ENCODE measurements around the gene SLC22A12.
"Not testable (repeated sequence)": the region's sequence is repeated elsewhere in the genome, so short reads cannot be mapped to it uniquely, and the experiment has no call there.

Gene SLC22A12

GRCh38 chr11:64590763-64591221 lies at the start of gene SLC22A12:
Gene SLC22A12, plus strand, starts transcription at chr11:64591220. Its CDS starts 337 bp downstream, at chr11:64591557.
- DNase-seq = no peak

GRCh38 chr11:64542172-64543125 lies 48.6 kb upstream of the SLC22A12 start:
- no peak for DNase-seq

- DNase-seq = no peak
Measured at GRCh38 chr11:64543818-64544217, 47.2 kb upstream of the SLC22A12 start.

GRCh38 chr11:64544616-64545296 lies 46.3 kb upstream of the SLC22A12 start:
- DNase-seq = no peak

- DNase-seq = no peak
Measured at GRCh38 chr11:64545619-64546018, 45.4 kb upstream of the SLC22A12 start.

- DNase-seq = no peak
Measured at GRCh38 chr11:64546176-64546575, 44.8 kb upstream of the SLC22A12 start.

- no peak for DNase-seq
Measured at GRCh38 chr11:64546600-64546999, 44.4 kb upstream of the SLC22A12 start.

- DNase-seq = no peak
Measured at GRCh38 chr11:64549969-64550368, 41.1 kb upstream of the SLC22A12 start.

- no peak for DNase-seq
Measured at GRCh38 chr11:64553554-64554201, 37.3 kb upstream of the SLC22A12 start.

GRCh38 chr11:64556044-64556720 lies 34.8 kb upstream of the SLC22A12 start:
- DNase-seq = no peak

- no peak for DNase-seq
Measured at GRCh38 chr11:64556721-64557250, 34.2 kb upstream of the SLC22A12 start.

GRCh38 chr11:64558065-64558745 lies 32.8 kb upstream of the SLC22A12 start:
- no peak for DNase-seq

- DNase-seq = no peak
Measured at GRCh38 chr11:64558869-64559268, 32.2 kb upstream of the SLC22A12 start.

- no peak for DNase-seq
Measured at GRCh38 chr11:64559351-64560138, 31.5 kb upstream of the SLC22A12 start.

- no peak for DNase-seq
Measured at GRCh38 chr11:64560139-64560771, 30.8 kb upstream of the SLC22A12 start.

- DNase-seq = no peak
Measured at GRCh38 chr11:64560941-64561340, 30.1 kb upstream of the SLC22A12 start.

- DNase-seq = not testable (repeated sequence)
Measured at GRCh38 chr11:64561429-64561828, 29.6 kb upstream of the SLC22A12 start.

- no peak for DNase-seq
Measured at GRCh38 chr11:64561984-64562722, 28.9 kb upstream of the SLC22A12 start.

GRCh38 chr11:64562723-64563351 lies 28.2 kb upstream of the SLC22A12 start:
- DNase-seq = no peak
